Hepatocyte (in vitro differentiated cells): ENCODE measurements around the gene ESYT3. TPM values are rescaled to one million over a fixed set of nuclear protein-coding genes. Genes with fewer than 3 reads are reported as not detected.
A peak's percentile ranks its signal among the peaks of the same experiment; 100 is the strongest.

Experiments used
- DNase-seq: peaks from one replicate; pipeline ENCODE4 v3.0.0-alpha.2; 2016; ENCODE audit warnings: low spot score
- H2AFZ ChIP-seq: fragments of 200-600 bp; sonication (generic); 2 replicates; pipeline ENCODE4 v1.6.0; 2016; ENCODE audit warnings: antibody characterized with exemption, mild to moderate bottlenecking
- H3K27ac ChIP-seq: fragments of 200-600 bp; sonication (generic); 2 replicates; pipeline ENCODE4 v1.5.1; 2016; ENCODE audit warnings: mild to moderate bottlenecking
- H3K27me3 ChIP-seq: fragments of 200-600 bp; sonication (generic); 2 replicates; pipeline ENCODE4 v1.6.1; 2016
- H3K36me3 ChIP-seq: fragments of 200-600 bp; sonication (generic); replicated peaks from 2 replicates; pipeline ENCODE4 v1.5.1; 2016; ENCODE audit warnings: low read depth; ENCODE audit not compliant: insufficient read depth
- H3K4me1 ChIP-seq: fragments of 200-600 bp; sonication (generic); 2 replicates; pipeline ENCODE4 v1.5.1; 2016; ENCODE audit warnings: mild to moderate bottlenecking, moderate library complexity; ENCODE audit not compliant: insufficient read depth
- H3K4me2 ChIP-seq: fragments of 200-600 bp; sonication (generic); 2 replicates; pipeline ENCODE4 v1.6.0; 2016
- H3K4me3 ChIP-seq: fragments of 200-600 bp; sonication (generic); 2 replicates; pipeline ENCODE4 v1.5.1; 2016; ENCODE audit warnings: mild to moderate bottlenecking
- H3K79me2 ChIP-seq: fragments of 200-600 bp; sonication (generic); 2 replicates; pipeline ENCODE4 v1.6.0; 2017; ENCODE audit warnings: mild to moderate bottlenecking
- H3K9me2 ChIP-seq: fragments of 200-600 bp; sonication (generic); replicated peaks from 2 replicates; pipeline ENCODE4 v1.6.0; 2017; ENCODE audit warnings: mild to moderate bottlenecking; ENCODE audit not compliant: insufficient read depth
- H3K9me3 ChIP-seq: fragments of 200-600 bp; sonication (generic); 2 replicates; pipeline ENCODE4 v1.5.1; 2016; ENCODE audit warnings: low read depth, mild to moderate bottlenecking
- H4K20me1 ChIP-seq: fragments of 200-600 bp; sonication (generic); 2 replicates; pipeline ENCODE4 v1.6.0; 2016; ENCODE audit warnings: mild to moderate bottlenecking; ENCODE audit not compliant: insufficient read depth, poor library complexity, severe bottlenecking
- CTCF ChIP-seq: fragments of 200-600 bp; sonication (generic); IDR thresholded peaks from 2 replicates; pipeline ENCODE4 v1.5.1; 2016; ENCODE audit warnings: antibody characterized with exemption, mild to moderate bottlenecking; ENCODE audit not compliant: poor library complexity
- EZH2 ChIP-seq: fragments of 200-600 bp; sonication (generic); IDR thresholded peaks from 2 replicates; pipeline ENCODE4 v1.6.1; 2016; ENCODE audit warnings: antibody characterized with exemption, mild to moderate bottlenecking, borderline replicate concordance
- EZH2phosphoT487 ChIP-seq: fragments of 200-600 bp; sonication (generic); IDR thresholded peaks from one replicate; pipeline ENCODE4 v1.6.1; 2018; ENCODE audit warnings: antibody characterized with exemption, mild to moderate bottlenecking, low read depth, moderate library complexity; ENCODE audit not compliant: unreplicated experiment, severe bottlenecking
- WGBS: methylation state at CpG from one replicate; pipeline ENCODE4 v1.1.6; 2016; ENCODE audit warnings: low lambda C conversion rate; ENCODE audit errors: missing lambda C conversion rate; 5-methylcytosine and 5-hydroxymethylcytosine counted together
- polyA plus RNA-seq: library from polyadenylated mRNA; unstranded; fragments of >200 nt; fragmentation: Nextera tagmentation; extraction: Ambion mirVana; gene quantifications from 2 replicates; pipeline ENCODE4 v1.2.1, GENCODE V29; 2016
- total RNA-seq: library from RNA; depleted of rRNA; stranded (reverse); fragments of >200 nt; gene quantifications from 2 replicates; pipeline ENCODE4 v1.2.3, GENCODE V29; 2014

Gene ESYT3
- total and polyA plus RNA-seq, 2 experiments from 2014 or later, result 0.47 to 1.1 TPM

- TF ChIP-seq CTCF (peak; percentile 97), EZH2 (no peak)
- Histone ChIP-seq H3K27me3 (no peaks in the 10 kb centered on the region), H3K4me1 (no peaks in the 10 kb centered on the region), H3K4me2 (no peak overlapping the region), H3K36me3 (no peaks in the 10 kb centered on the region), H3K4me3 (no peak overlapping the region), H3K9me3 (no peaks in the 10 kb centered on the region), H3K79me2 (no peaks in the 10 kb centered on the region), H3K9me2 (no peaks in the 10 kb centered on the region), H2AFZ (no peak overlapping the region), H4K20me1 (no peaks in the 10 kb centered on the region), H3K27ac (no peak overlapping the region)
- DNase-seq, result peak; percentile 91
- WGBS, result 16% methylated on average over 7 of the region's 7 CpGs
Measured at GRCh38 chr3:138417559-138417982, 16.8 kb upstream of the ESYT3 start.

DNA sequence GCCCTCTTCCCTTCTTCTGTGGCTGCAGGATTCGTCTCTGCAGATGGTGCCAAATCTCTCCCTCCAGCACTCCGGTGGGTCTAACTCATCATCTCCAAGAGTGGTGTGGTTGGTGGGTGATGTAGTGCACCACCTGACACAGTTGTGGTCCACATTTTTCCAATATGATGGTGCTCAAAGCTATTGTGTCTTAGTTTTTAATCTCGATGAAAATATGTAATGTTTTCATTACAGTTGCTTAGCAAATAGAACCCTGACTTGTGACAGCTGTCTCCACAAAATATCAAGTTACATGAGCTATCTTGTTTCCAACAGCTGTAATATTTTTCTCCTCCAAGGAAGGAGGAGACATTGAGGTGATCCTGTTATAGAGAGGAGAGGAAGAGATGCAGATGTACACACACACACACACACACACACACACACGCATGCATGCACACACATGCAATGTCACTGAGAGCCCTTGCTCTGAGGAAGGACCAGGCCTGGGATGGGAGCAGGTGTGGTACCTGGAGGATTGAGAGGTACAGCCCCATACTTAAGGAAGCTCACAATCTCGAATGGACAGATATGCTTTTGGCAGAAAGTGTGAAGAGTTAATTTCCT lies 15.7 kb upstream of the ESYT3 start:
- Histone ChIP-seq H3K36me3 (no peaks in the 10 kb centered on the region), H3K79me2 (no peaks in the 10 kb centered on the region), H3K4me2 (no peak overlapping the region), H3K9me3 (no peaks in the 10 kb centered on the region), H3K4me3 (no peak overlapping the region), H2AFZ (no peak overlapping the region), H3K4me1 (no peaks in the 10 kb centered on the region), H3K27me3 (no peaks in the 10 kb centered on the region), H4K20me1 (no peaks in the 10 kb centered on the region), H3K27ac (no peak overlapping the region), H3K9me2 (no peaks in the 10 kb centered on the region)
- 79% methylated on average over 5 of the region's 5 CpGs for WGBS
- DNase-seq, result no peak
- TF ChIP-seq EZH2, result no peak
- TF ChIP-seq CTCF, result no peak
- no peak for TF ChIP-seq EZH2phosphoT487

GRCh38 chr3:138423316-138423715 lies 11.1 kb upstream of the ESYT3 start:
- Histone ChIP-seq H3K9me3 (no peaks in the 10 kb centered on the region), H3K9me2 (no peaks in the 10 kb centered on the region), H3K4me1 (no peaks in the 10 kb centered on the region), H3K4me2 (no peak overlapping the region), H3K79me2 (no peaks in the 10 kb centered on the region), H3K27me3 (no peaks in the 10 kb centered on the region), H2AFZ (no peak overlapping the region), H3K36me3 (no peaks in the 10 kb centered on the region), H4K20me1 (no peaks in the 10 kb centered on the region), H3K4me3 (no peak overlapping the region), H3K27ac (no peak overlapping the region)
- no peak for DNase-seq
- no peak for TF ChIP-seq EZH2phosphoT487
- no peak for TF ChIP-seq EZH2
- no peak for TF ChIP-seq CTCF
- 90% methylated on average over 1 of the region's 1 CpG for WGBS
